ENCODE results near the gene ADPRHL1.

DNA sequence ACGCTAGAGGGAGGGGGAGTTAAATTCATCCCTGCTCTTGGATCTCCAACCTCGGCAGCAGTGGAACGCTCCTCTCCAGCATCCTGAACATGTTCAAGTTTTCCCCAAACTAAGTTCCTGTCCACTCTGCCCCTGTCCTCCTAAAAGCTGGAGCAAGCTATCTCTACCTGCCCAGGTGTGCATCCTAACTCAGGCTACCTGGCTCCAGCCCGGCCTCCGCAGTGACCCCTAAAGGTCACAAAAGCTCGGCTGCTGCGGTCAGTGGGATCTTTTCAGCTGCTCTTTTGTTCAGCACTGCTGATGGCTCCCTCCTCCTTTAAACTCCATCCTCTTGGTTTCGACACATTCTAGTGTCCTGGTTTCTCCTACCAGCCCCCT, 35.9 kb upstream of the ADPRHL1 start:
- TF ChIP-seq, protein P1, sequence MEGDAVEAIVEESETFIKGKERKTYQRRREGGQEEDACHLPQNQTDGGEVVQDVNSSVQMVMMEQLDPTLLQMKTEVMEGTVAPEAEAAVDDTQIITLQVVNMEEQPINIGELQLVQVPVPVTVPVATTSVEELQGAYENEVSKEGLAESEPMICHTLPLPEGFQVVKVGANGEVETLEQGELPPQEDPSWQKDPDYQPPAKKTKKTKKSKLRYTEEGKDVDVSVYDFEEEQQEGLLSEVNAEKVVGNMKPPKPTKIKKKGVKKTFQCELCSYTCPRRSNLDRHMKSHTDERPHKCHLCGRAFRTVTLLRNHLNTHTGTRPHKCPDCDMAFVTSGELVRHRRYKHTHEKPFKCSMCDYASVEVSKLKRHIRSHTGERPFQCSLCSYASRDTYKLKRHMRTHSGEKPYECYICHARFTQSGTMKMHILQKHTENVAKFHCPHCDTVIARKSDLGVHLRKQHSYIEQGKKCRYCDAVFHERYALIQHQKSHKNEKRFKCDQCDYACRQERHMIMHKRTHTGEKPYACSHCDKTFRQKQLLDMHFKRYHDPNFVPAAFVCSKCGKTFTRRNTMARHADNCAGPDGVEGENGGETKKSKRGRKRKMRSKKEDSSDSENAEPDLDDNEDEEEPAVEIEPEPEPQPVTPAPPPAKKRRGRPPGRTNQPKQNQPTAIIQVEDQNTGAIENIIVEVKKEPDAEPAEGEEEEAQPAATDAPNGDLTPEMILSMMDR (IDR thresholded peaks at IDR 0.05): no peak
- TF ChIP-seq, protein P2, sequence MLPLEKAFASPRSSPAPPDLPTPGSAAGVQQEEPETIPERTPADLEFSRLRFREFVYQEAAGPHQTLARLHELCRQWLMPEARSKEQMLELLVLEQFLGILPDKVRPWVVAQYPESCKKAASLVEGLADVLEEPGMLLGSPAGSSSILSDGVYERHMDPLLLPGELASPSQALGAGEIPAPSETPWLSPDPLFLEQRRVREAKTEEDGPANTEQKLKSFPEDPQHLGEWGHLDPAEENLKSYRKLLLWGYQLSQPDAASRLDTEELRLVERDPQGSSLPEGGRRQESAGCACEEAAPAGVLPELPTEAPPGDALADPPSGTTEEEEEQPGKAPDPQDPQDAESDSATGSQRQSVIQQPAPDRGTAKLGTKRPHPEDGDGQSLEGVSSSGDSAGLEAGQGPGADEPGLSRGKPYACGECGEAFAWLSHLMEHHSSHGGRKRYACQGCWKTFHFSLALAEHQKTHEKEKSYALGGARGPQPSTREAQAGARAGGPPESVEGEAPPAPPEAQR (CRISPR knock-in tag; IDR thresholded peaks at IDR 0.05): no peak
- TF ChIP-seq, protein P3, sequence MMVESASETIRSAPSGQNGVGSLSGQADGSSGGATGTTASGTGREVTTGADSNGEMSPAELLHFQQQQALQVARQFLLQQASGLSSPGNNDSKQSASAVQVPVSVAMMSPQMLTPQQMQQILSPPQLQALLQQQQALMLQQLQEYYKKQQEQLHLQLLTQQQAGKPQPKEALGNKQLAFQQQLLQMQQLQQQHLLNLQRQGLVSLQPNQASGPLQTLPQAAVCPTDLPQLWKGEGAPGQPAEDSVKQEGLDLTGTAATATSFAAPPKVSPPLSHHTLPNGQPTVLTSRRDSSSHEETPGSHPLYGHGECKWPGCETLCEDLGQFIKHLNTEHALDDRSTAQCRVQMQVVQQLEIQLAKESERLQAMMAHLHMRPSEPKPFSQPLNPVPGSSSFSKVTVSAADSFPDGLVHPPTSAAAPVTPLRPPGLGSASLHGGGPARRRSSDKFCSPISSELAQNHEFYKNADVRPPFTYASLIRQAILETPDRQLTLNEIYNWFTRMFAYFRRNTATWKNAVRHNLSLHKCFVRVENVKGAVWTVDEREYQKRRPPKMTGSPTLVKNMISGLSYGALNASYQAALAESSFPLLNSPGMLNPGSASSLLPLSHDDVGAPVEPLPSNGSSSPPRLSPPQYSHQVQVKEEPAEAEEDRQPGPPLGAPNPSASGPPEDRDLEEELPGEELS (CRISPR knock-in tag; IDR thresholded peaks at IDR 0.05): no peak
- TF ChIP-seq ESRRA (CRISPR knock-in tag; IDR thresholded peaks at IDR 0.05; ENCODE audit: borderline replicate concordance) (no peak), SP1 (CRISPR knock-in tag; conservative IDR thresholded peaks at IDR 0.05) (no peak), ETV6 (CRISPR knock-in tag; IDR thresholded peaks at IDR 0.05) (no peak), ZNF416 (CRISPR knock-in tag; IDR thresholded peaks at IDR 0.05) (no peak), ZNF263 (CRISPR knock-in tag; IDR thresholded peaks at IDR 0.05; ENCODE audit: low read depth) (no peak), ZNF423 (CRISPR knock-in tag; IDR thresholded peaks at IDR 0.05) (no peak)
- TF ChIP-seq, protein P4, sequence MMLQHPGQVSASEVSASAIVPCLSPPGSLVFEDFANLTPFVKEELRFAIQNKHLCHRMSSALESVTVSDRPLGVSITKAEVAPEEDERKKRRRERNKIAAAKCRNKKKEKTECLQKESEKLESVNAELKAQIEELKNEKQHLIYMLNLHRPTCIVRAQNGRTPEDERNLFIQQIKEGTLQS (CRISPR knock-in tag; conservative IDR thresholded peaks at IDR 0.05): no peak
- TF ChIP-seq, protein P5, sequence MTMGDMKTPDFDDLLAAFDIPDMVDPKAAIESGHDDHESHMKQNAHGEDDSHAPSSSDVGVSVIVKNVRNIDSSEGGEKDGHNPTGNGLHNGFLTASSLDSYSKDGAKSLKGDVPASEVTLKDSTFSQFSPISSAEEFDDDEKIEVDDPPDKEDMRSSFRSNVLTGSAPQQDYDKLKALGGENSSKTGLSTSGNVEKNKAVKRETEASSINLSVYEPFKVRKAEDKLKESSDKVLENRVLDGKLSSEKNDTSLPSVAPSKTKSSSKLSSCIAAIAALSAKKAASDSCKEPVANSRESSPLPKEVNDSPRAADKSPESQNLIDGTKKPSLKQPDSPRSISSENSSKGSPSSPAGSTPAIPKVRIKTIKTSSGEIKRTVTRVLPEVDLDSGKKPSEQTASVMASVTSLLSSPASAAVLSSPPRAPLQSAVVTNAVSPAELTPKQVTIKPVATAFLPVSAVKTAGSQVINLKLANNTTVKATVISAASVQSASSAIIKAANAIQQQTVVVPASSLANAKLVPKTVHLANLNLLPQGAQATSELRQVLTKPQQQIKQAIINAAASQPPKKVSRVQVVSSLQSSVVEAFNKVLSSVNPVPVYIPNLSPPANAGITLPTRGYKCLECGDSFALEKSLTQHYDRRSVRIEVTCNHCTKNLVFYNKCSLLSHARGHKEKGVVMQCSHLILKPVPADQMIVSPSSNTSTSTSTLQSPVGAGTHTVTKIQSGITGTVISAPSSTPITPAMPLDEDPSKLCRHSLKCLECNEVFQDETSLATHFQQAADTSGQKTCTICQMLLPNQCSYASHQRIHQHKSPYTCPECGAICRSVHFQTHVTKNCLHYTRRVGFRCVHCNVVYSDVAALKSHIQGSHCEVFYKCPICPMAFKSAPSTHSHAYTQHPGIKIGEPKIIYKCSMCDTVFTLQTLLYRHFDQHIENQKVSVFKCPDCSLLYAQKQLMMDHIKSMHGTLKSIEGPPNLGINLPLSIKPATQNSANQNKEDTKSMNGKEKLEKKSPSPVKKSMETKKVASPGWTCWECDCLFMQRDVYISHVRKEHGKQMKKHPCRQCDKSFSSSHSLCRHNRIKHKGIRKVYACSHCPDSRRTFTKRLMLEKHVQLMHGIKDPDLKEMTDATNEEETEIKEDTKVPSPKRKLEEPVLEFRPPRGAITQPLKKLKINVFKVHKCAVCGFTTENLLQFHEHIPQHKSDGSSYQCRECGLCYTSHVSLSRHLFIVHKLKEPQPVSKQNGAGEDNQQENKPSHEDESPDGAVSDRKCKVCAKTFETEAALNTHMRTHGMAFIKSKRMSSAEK (CRISPR knock-in tag; IDR thresholded peaks at IDR 0.05; ENCODE audit: borderline replicate concordance): no peak
- TF ChIP-seq, protein P6, sequence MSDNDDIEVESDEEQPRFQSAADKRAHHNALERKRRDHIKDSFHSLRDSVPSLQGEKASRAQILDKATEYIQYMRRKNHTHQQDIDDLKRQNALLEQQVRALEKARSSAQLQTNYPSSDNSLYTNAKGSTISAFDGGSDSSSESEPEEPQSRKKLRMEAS (CRISPR knock-in tag; IDR thresholded peaks at IDR 0.05): no peak
